Glomerular visceral epithelial cell (primary cell): Measurements from ENCODE around the gene ATRN.
"Not testable (repeated sequence)": the region's sequence is repeated elsewhere in the genome, so short reads cannot be mapped to it uniquely, and the experiment has no call there.

Experiments used
- DNase-seq: peaks from one replicate; pipeline ENCODE4 v3.0.0-alpha.2; 2016; ENCODE audit errors: extremely low spot score

ATRN gene

DNA sequence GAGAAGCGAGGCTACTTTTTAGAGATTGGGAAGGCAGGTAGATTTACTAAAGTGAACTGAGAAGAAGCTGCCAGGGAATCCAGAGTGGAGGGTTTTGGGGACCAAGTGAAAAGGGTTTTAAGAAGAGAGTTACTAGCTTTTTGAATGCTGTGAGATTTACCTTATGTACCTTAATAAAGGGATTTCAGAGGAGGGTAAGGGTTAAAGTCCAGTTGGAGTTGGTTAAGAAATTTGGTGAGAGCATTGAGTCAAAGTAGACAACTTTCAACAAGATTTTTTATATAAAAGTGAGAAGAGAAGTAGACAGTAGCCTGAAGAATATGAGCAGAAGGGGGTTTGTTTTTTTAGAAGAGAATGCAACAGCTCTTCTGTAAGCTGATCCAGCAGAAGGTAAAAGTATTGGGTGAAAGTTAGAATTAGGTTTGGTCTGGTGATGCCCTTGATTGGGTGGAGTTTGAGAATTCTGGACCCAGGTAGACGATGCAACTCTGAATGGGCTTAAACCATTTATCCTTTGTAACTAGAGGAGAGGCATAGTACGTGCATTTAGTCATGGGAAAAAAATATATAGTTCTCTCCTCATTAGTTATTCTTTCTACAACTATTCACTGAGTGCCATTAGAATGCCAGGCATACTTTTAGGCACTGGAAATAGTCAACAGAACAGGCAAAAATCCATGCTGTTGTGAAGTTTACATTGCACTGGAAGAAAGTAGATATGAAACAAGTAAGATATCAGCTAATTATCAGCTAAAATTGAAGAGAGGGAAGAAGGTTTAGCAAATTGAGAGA, 44.8 kb downstream of the ATRN start:
- DNase-seq, result no peak

DNA sequence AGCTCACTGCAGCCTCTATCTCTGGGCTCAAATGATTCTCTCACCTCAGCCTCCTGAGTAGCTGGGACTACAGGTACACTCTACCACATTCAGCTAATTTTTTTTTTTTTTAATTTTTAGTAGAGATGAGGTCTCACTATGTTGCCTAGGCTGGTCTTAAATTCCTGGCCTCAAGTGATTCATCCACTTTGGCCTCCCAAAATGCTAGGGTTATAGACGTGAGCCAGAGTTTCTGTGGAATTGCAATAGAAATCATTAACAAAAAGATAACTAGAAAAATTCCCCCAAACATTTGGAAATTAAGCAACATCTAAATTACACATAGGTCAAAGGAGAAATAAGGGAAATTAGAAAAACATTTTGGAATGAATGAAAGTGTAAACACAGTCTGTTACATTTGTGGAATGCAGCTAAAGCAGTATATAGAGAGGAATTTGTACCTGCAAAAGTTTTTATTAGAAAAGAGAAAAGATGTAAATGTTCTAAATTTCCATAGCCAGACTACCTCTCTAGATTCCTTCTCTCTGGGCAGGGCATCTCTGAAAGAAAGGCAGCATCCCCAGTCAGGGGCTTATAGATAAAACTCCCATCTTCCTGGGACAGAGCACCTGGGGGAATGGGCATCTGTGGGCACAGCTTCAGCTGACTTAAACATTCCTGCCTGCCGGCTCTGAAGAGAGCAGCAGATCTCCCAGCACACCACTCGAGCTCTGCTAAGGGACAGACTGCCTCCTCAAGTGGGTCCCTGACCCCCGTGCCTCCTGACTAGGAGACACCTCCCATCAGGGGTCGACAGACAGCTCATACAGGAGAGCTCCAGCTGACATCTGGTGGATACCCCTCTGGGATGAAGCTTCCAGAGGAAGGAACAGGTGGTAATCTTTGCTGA, 51.3 kb downstream of the ATRN start:
- DNase-seq, result no peak

DNA sequence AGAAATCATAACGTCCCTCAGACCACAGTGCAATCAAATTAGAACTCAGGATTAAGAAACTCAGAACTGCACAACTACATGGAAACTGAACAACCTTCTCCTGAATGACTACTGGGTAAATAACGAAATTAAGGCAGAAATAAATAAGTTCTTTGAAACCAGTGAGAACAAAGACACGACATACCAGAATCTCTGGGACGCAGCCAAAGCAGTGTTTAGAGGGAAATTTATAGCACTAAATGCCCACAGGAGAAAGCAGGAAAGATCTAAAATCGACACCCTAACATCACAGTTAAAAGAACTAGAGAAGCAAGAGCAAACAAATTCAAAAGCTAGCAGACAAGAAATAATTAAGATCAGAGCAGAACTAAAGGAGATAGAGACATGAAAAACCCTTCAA, 53.9 kb downstream of the ATRN start:
- DNase-seq, result not testable (repeated sequence)

DNA sequence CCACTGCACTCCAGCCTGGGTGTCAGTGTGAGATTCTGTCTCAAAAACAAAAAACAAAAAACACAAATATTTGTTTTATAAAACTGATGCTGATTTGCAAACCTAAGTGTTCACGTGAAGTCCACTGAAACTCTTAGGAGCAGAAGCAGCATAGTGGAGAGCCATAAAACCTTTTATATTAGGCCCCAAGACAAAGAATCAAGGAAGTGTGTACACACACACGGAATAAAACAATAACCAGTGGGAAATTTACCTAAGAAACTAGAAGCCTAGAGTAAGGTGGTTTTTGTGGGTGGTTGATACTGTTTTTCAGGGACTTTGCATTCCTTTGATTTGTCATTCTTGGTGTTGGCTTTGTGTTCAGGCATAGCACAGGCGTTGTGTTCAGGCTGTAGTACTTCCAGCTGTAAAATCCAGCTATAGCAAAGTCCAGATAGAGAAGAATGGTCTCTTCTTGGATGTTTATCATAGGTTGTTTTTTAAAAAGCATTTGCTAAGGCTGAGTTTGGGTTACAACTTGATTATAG, 61.3 kb downstream of the ATRN start:
- no peak for DNase-seq

DNA sequence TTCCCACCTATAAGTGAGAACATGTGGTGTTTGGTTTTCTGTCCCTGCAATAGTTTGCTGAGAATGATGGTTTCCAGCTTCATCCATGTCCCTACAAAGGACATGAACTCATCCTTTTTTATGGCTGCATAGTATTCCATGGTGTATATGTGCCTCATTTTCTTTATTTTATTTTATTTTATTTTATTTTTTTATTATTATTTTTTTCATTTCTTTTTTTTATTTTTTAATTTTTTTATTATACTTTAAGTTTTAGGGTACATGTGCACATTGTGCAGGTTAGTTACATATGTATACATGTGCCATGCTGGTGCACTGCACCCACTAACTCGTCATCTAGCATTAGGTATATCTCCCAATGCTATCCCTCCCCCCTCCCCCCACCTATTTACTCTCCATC, 66.9 kb downstream of the ATRN start:
- DNase-seq, result not testable (repeated sequence)

DNA sequence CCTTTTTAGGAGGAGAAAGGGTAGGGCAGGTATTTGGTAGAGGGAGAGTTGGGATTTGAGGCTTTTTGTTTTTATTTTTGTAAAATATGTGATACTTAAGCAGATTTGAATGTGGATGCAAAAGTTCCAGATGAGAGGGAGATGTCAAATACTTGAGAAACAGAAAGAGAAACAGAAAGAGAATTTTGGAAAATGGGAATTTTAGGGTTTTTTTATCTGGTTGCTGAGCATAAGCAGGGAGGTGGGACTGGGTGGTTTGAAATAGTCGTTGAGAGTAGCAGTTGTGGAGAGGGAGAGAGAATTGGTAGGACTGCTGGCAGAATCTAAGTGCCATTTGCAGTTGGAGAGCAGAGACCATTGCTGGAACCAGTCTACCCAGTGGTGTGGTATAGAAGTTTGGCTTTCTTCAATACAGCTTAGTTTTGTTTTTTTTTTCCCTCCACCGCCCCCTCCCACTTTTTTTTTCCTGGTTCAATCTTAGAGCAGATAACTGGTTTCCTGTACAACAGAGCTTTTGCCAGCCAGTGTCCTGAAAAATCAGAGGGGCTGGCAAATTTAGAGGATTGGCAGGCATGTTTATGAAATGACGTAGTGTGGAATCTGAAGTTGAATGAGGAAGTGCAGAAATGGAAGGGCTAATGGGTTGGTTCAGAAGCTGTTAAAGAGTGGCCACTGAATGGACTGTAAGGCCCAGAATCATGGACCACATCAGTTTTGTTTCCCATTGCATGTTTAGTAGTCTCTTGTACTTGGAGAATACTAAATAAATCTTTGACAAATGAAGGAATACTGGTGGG, 68.7 kb downstream of the ATRN start:
- DNase-seq, result no peak

DNA sequence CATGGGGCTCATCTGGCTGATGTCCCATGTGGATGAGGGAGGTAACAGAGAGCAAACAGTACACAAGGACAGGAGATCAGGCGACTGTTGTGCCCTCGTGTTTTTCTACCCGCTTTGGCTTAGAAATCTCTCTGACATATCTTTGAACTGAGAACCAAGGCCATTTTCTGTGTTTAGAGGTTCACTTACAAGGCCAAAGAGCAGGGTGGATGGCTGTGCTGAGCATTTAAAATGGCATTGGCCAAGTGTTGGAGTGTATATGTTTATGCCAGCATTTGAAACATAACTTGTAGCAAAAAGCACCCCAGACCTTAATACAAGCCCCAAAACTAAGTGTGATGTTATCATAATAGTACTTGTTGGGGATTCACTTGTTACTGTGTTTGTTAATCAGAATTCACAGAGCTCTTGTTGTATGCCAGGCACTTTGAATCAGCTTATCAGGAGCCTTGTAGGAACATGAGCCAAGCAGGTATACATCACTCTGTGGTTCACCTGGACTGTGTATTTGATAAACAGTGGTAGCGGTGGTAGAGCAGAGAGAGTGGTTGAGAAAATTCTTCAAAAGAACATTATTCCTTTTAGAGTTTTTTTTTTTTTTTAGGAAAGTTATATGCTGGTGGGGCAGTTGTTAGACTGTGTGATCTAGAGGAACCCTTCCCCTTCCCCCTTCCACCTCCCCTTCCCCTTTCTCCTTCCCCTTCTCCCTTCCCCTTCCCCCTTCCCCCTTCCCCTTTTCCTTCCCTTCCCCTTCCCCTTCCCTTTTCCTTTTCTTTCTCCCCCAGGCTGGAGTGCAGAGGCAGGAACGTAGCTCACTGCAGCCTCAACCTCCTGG, 71.3 kb downstream of the ATRN start:
- DNase-seq, result no peak

DNA sequence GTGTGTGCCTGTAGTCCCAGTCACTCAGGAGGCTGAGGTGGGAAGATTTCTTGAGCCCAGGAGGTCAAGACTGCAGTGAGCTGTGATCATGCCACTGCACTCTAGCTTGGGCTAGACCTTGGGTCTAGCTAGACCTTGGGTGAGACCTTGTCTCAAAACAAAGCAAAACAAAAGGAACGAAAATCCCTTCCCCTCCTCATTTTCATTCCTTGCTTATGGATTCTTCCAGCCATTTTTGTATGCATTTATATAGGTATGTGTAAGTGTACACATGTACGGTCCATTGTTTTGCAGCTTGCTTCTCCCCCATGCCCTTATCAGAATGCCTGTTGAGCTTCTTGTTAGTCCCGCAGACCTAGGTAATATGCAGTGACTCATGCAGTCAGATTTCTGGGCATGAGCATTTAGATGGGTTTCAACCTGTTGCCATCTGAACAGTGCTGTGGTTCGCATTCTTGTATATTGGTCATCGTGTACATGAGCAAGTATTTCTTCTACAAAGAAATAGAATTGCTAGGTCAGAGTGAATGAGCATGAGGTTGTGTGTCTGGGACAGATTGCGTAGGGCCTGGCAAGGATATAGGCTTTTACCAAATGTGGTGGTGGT, 73.2 kb downstream of the ATRN start:
- peak; percentile 58 for DNase-seq

DNA sequence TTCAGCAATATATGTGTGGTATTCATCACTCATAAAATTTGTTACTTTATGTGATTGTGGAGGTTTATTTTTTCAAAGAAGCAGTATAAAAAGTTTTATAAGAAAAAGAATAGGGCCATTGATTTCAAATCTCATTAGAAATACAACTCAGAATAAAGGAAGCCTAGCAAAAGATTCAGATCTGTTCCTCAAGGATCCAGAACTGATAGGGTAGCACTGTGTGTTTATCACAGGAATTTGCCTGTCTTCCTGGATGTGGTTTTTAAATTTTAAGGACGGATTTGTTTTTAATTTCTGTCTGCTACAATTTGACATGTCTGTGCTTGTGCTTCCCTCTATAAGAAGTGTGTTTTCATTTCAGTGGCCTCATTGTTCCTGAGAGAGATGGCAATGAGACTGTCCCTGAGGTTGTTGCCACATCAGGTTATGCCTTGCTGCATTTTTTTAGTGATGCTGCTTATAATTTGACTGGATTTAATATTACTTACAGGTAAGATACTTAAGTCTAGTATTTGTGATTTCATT, 74.6 kb downstream of the ATRN start:
- no peak for DNase-seq

DNA sequence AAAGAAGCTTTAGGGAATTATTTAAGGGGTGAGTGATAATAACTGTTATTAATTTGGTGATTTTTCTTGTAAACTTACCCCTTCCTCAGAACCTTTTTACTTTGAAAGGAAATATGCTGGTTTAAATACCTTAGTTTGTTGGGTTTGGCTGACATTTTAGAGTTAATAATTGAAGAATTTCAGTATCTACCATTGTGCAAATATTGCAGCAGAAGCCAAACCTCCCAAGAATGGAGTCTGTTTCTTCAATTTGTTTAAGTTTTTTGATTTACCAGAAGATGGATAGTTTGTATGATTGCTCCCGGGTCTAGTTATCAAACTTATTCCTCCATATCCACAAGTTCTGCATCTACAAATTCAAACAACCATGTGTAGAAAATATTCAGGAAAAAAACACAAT, 77.1 kb downstream of the ATRN start:
- DNase-seq, result no peak

DNA sequence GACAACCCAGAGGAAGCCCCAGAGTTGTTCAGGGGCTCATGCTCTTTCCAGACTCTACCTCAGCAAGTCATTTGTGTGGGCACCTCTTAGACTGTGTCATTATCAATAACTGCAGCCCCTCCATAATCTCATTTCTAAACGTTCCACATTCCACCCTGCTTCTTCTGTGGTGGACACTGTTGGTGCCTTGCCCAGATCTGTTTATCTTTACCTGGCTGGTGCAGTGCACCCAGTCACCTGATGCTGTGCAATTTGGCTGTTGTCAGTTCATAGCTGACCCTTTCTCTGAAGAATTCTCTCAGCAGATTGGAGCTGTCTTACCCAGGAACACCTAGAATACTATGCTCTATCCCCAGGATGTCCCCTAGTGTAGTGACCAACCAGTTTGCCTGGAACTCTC, 80.0 kb downstream of the ATRN start:
- DNase-seq, result no peak

DNA sequence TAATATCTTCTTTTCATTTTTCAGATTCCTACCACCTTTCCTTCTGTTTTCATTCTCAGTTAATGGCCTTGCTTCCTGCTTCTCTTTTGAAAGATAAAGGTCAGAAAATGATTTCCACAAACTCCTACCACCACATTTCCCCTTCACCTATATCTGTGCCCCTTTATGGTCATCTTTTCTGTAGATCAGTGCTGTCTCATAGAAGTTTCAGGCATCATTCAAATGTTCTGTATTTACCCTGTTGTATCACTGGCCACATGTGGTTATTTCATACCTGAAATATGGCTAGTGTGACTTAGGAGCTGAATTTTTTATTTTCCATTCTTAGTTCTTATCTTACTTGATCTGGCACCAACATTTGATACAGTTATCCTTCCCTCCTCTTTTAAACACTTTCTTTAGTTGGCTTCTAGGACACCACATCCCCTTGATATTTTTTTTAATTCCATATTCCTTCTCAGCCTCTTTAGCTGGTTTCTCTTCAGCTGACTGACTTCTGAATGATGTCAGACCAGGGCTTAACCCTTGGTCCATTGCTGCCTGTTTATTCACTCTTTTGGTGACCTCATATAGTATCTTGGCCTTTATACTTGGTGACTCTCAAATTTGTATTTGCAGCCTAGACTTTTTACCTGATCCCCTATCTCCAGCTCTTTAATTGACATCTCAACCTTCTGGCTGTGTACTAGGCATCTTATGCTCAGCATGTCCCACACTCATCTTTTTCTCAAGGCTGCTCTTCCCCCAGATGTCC, 81.0 kb downstream of the ATRN start:
- DNase-seq, result peak; percentile 26

DNA sequence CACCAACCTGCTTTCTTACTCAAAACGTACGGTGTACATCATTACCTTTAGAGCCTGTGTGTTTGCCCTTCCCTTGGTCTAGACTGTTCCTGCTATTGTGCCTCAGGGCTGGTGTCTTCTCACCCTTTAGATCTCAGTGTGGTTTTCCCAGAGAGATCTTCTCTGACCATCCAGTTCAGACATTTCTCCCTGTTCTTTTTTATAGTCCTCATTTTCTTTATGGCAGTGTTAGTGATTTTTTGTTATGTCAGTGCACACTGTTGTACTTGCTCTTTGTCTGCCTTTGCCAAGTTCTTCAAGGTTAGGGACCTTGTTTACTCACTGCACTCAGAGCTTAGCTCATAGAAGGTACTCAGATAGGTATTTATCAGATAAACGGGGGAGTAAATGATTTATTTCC, 82.8 kb downstream of the ATRN start:
- no peak for DNase-seq

DNA sequence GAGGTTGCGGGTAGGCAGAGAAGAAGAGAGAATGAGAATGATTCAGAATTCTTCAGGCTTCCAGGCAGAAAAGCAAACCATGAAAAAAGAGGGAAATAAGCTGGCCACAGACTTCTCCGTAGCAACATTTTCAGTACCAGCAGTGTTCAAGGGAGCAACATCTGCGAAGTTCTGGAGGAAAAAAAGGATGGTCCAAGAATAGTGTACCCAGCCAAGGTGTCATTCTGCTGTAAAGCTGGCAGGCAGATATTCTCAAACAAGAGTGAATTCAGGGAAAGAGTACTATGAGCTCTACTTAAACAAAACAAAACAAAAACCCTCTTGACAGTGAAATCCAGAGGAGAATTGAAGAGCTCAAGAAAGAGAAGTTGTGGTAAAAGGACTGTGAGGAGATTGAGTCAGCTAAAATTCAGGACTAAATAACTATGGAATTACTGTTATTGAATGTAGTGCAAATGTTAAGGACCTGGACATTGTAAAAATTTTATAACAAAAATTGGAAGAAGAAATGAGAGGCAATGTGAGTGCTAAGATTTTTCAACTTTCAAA, 86.5 kb downstream of the ATRN start:
- DNase-seq, result no peak

DNA sequence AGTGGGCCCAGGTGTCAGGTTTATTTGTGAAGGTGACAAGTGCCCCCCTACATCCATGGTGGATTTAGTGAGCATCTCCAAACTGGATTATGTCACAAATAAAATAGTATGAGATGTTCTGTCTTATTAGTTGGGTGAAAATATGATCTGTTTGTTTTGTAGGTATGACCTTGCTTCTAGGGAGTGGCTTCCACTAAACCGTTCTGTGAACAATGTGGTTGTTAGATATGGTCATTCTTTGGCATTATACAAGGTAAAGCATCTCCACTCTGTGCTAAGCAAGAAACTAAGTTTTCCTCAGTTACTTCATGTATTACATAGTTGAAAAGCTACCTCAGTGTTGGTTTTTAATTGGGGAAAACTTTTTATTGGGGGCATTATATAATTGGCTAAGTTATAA, 88.4 kb downstream of the ATRN start:
- no peak for DNase-seq

DNA sequence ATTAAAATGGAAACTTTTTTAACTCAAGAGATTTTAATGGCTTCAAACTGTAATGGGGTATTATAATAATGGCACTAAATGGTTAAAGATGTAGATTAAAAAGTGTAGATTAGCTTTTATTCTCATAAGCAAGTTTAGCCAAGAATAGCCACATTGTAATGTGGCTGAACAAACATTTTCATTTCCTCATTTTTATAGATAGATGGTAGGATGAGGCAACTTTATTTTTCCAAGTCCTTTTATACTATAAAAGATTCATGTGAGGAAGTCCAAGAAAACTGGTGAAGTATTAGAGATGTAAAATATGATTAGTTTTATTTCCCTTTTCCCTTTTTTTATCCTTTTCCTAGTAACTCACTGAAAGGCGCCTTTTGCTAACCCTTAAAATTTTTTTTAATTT, 88.8 kb downstream of the ATRN start:
- no peak for DNase-seq

DNA sequence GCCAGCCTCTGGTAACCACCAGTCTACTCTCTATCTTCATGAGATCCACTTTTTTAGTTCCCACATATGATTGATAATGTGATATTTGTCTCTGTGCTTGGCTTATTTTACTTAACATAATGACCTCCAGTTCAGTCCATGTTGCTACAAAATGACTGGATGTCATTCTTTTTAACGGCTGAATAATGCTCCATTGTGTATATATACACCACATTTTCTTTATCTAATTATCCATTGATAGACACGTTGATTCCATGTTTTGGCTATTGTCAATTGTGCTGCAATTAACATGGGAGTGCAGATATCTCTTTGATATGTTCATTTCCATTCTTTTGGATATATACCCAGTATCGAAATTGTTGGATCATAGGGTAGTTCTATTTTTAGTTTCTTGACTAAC, 89.3 kb downstream of the ATRN start:
- DNase-seq, result no peak

DNA sequence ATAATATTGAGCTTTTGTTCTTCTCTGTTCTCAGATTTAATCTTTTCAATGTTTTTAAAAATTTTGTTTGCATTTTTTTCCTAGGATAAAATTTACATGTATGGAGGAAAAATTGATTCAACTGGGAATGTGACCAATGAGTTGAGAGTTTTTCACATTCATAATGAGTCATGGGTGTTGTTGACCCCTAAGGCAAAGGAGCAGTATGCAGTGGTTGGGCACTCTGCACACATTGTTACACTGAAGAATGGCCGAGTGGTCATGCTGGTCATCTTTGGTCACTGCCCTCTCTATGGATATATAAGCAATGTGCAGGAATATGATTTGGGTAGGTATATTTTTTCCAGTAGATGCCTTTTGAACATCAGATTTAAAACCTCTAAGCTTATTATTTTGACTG, 89.8 kb downstream of the ATRN start:
- no peak for DNase-seq

DNA sequence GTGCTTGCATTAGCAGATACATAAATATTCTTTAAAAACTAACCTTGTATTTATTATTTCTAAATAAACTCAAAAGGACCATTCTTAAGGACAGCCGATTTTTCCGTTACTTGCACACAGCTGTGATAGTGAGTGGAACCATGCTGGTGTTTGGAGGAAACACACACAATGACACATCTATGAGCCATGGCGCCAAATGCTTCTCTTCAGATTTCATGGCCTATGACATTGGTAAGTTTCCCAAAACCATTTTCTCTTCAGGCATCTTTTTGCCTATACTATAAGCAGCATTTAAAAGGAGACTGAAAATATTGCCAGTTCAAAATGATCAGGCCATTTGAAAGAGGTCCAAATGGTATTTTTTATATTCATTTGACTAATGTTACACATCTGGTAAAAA, 92.3 kb downstream of the ATRN start:
- no peak for DNase-seq
